ENCODE data around the gene DOCK4.

Gene DOCK4

GRCh38 chr7:112081778-112082177 is 124.4 kb downstream of the DOCK4 start:
- no peak for TF ChIP-seq CTCF (IDR thresholded peaks at IDR 0.05; ENCODE audit: extremely low read depth, insufficient read depth, missing control alignments)
- in situ Hi-C loops (cut with MboI; ENCODE audit: low pct_unique_long_range_greater_than_20kb, low sequenced_read_pairs, unreplicated experiment): no loop called here
- no peak for DNase-seq (ENCODE audit: low spot score)

GRCh38 chr7:112080978-112081377 is 125.2 kb downstream of the DOCK4 start:
- no peak for DNase-seq (ENCODE audit: low spot score)
- in situ Hi-C loops (cut with MboI; ENCODE audit: low pct_unique_long_range_greater_than_20kb, low sequenced_read_pairs, unreplicated experiment): no loop called here
- no peak for TF ChIP-seq CTCF (IDR thresholded peaks at IDR 0.05; ENCODE audit: extremely low read depth, insufficient read depth, missing control alignments)

GRCh38 chr7:112080441-112080840 is 125.8 kb downstream of the DOCK4 start:
- no peak for TF ChIP-seq CTCF (IDR thresholded peaks at IDR 0.05; ENCODE audit: extremely low read depth, insufficient read depth, missing control alignments)
- DNase-seq (ENCODE audit: low spot score): peak; percentile 14
- in situ Hi-C loops (cut with MboI; ENCODE audit: low pct_unique_long_range_greater_than_20kb, low sequenced_read_pairs, unreplicated experiment): no loop called here

GRCh38 chr7:112079673-112080072 is 126.5 kb downstream of the DOCK4 start:
- peak; percentile 24 for TF ChIP-seq CTCF (IDR thresholded peaks at IDR 0.05; ENCODE audit: extremely low read depth, insufficient read depth, missing control alignments)
- in situ Hi-C loops (cut with MboI; ENCODE audit: low pct_unique_long_range_greater_than_20kb, low sequenced_read_pairs, unreplicated experiment): no loop called here
- no peak for DNase-seq (ENCODE audit: low spot score)

- no peak for TF ChIP-seq CTCF (IDR thresholded peaks at IDR 0.05; ENCODE audit: extremely low read depth, insufficient read depth, missing control alignments)
- no peak for DNase-seq (ENCODE audit: low spot score)
- in situ Hi-C loops (cut with MboI; ENCODE audit: low pct_unique_long_range_greater_than_20kb, low sequenced_read_pairs, unreplicated experiment): no loop called here
These were observed 127.1 kb downstream of the DOCK4 start for GRCh38 chr7:112079122-112079521.

GRCh38 chr7:112076324-112076723 is 129.9 kb downstream of the DOCK4 start:
- no peak for DNase-seq (ENCODE audit: low spot score)
- no peak for TF ChIP-seq CTCF (IDR thresholded peaks at IDR 0.05; ENCODE audit: extremely low read depth, insufficient read depth, missing control alignments)
- in situ Hi-C loops (cut with MboI; ENCODE audit: low pct_unique_long_range_greater_than_20kb, low sequenced_read_pairs, unreplicated experiment): no loop called here

- no peak for DNase-seq (ENCODE audit: low spot score)
- TF ChIP-seq CTCF (IDR thresholded peaks at IDR 0.05; ENCODE audit: extremely low read depth, insufficient read depth, missing control alignments): no peak
- in situ Hi-C loops (cut with MboI; ENCODE audit: low pct_unique_long_range_greater_than_20kb, low sequenced_read_pairs, unreplicated experiment): no loop called here
These were observed 131.7 kb downstream of the DOCK4 start for GRCh38 chr7:112074464-112074863.

Data from GM13977 (cell line).